HepG2 (cell line): Measurements from ENCODE around the gene SPSB2. TPM values are rescaled to one million over a fixed set of nuclear protein-coding genes. Genes with fewer than 3 reads are reported as not detected.

ENCODE experiments used
- ARHGAP35 ChIP-seq: sonication (generic); formaldehyde crosslinking; IDR thresholded peaks from 2 replicates; pipeline ENCODE4 v1.9.0; 2022; ENCODE audit warnings: mild to moderate bottlenecking, inconsistent platforms, moderate library complexity, missing genetic modification reagents, borderline replicate concordance
- ARID3A ChIP-seq: IDR thresholded peaks from 2 replicates; pipeline ENCODE4 v1.6.1; 2012; ENCODE audit warnings: low read depth, low read length, improper control_type of control experiment
- ASH2L ChIP-seq: fragments of 300-600, 200-600 bp; sonication (generic); IDR thresholded peaks from 2 replicates; pipeline ENCODE4 v1.7.0; 2017; ENCODE audit warnings: low read depth, mild to moderate bottlenecking, moderate library complexity, mixed read lengths, low read length; ENCODE audit not compliant: insufficient read length
- FOXO1 ChIP-seq: sonication (generic); formaldehyde crosslinking; IDR thresholded peaks from 2 replicates; pipeline ENCODE4 v1.4.0; 2020; ENCODE audit warnings: missing genetic modification reagents
- IRF9 ChIP-seq: sonication (generic); formaldehyde crosslinking; IDR thresholded peaks from 2 replicates; pipeline ENCODE4 v1.8.0; 2022; ENCODE audit warnings: missing genetic modification reagents, mild to moderate bottlenecking, borderline replicate concordance
- NFATC3 ChIP-seq: sonication (generic); formaldehyde crosslinking; IDR thresholded peaks from 2 replicates; pipeline ENCODE4 v1.5.1; 2020; ENCODE audit warnings: mild to moderate bottlenecking, missing genetic modification reagents
- RELA ChIP-seq: sonication (generic); formaldehyde crosslinking; IDR thresholded peaks from 2 replicates; pipeline ENCODE4 v1.4.0; 2020; ENCODE audit warnings: missing genetic modification reagents
- SMARCC2 ChIP-seq: fragments of 450-650 bp; IDR thresholded peaks from 2 replicates; pipeline ENCODE4 v1.6.1; 2017; ENCODE audit warnings: antibody characterized with exemption, mild to moderate bottlenecking
- SNAPC5 ChIP-seq: sonication (generic); formaldehyde crosslinking; IDR thresholded peaks from 2 replicates; pipeline ENCODE4 v1.8.1; 2023; ENCODE audit warnings: mild to moderate bottlenecking, missing genetic modification reagents, borderline replicate concordance
- TAF15 ChIP-seq: fragments of 200-400 bp; formaldehyde crosslinking; IDR thresholded peaks from one replicate; pipeline ENCODE4 v1.6.1; 2018; ENCODE audit warnings: mild to moderate bottlenecking, low read depth, low read length; ENCODE audit not compliant: poor library complexity, severe bottlenecking
- TARDBP ChIP-seq: sonication (generic); formaldehyde crosslinking; IDR thresholded peaks from 2 replicates; pipeline ENCODE4 v1.8.0; 2022; ENCODE audit warnings: mild to moderate bottlenecking, missing genetic modification reagents
- TRIM22 ChIP-seq: fragments of 450-650 bp; IDR thresholded peaks from 2 replicates; pipeline ENCODE4 v1.6.1; 2017
- ZBTB38 ChIP-seq: sonication (generic); formaldehyde crosslinking; IDR thresholded peaks from 2 replicates; pipeline ENCODE4 v1.5.1; 2020; ENCODE audit warnings: mild to moderate bottlenecking, missing genetic modification reagents
- ZFP36L1 ChIP-seq: sonication (generic); formaldehyde crosslinking; IDR thresholded peaks from 2 replicates; pipeline ENCODE4 v1.8.0; 2022; ENCODE audit warnings: mild to moderate bottlenecking, missing genetic modification reagents, moderate library complexity
- ZFYVE20 ChIP-seq: sonication (generic); formaldehyde crosslinking; IDR thresholded peaks from 2 replicates; pipeline ENCODE4 v1.8.0; 2023; ENCODE audit warnings: low read depth, mild to moderate bottlenecking, moderate library complexity, missing genetic modification reagents, borderline replicate concordance
- ZNF253 ChIP-seq: sonication (generic); formaldehyde crosslinking; IDR thresholded peaks from 2 replicates; pipeline ENCODE4 v1.8.0; 2022; ENCODE audit warnings: mild to moderate bottlenecking, missing genetic modification reagents, borderline replicate concordance
- ZNF335 ChIP-seq: sonication (generic); formaldehyde crosslinking; IDR thresholded peaks from 2 replicates; pipeline ENCODE4 v1.4.0; 2020; ENCODE audit warnings: missing genetic modification reagents
- ZNF652 ChIP-seq: IDR thresholded peaks from 2 replicates; pipeline ENCODE4 v1.6.1; 2016; ENCODE audit warnings: low read depth, borderline replicate concordance
- polyA plus RNA-seq, 8 experiments: library from polyadenylated mRNA; depleted of rRNA in 3 of 8; stranded (reverse) in 7 of 8; unstranded in 1 of 8; fragments of >200 nt; fragmentation: Illumina TruSeq in 4 of 8; extraction: Trizol in 4 of 8; gene quantifications; 2 replicates each; pipeline versions ENCODE4 v1.2.1 to v1.2.3, GENCODE V29; 2011 to 2016; ENCODE audit warnings: low read depth in 4 of 8, missing spikeins in 1 of 8, mixed read lengths in 1 of 8; ENCODE audit not compliant: insufficient read depth in 1 of 8
- total RNA-seq, 5 experiments: library from RNA; depleted of rRNA; stranded (reverse); fragments of >200 nt; fragmentation: Illumina TruSeq; extraction: Trizol; gene quantifications; 2 replicates each; pipeline ENCODE4 v1.2.3, GENCODE V29; 2016; ENCODE audit warnings: low read depth in 1 of 5
- TF ChIP-seq, protein P1 (sequence below): IDR thresholded peaks from 2 replicates; pipeline ENCODE4 v1.6.1; 2016; ENCODE audit warnings: low read depth, borderline replicate concordance
- TF ChIP-seq, protein P2 (sequence below): sonication (generic); formaldehyde crosslinking; IDR thresholded peaks from 2 replicates; pipeline ENCODE4 v1.4.0; 2020; ENCODE audit warnings: mild to moderate bottlenecking, missing genetic modification reagents, borderline replicate concordance

Gene SPSB2
- total and polyA plus RNA-seq, 2 of the 13 experiments (the other 11 are each of a cell fraction or from before 2014, with no cell fraction given): 2.0 to 6.2 TPM

DNA sequence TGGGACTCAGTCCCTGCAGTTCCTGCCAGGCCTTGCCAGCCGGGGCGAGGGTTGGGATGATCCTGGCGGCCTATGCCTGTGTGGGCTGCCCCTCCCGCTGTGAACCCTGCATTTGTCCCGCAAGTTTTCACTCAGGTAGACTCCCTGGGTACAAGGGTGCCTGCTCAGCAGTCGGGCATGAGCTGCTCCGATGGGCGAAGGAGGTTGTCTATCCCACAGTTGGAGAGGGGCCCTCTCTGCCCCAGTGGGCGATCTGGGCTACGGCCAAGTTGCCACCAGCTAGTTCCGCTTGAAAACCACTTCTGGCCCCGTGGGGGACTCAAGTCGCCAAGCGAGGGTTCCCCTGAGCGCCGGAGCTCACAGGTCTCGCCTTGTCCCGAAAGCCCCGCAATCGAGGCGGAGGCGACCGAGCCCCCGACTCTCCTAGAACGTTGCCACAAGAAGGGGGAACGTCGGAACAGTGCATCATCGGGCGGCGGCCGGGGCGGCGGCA, 6.1 kb downstream of the SPSB2 start (continued):
- no peak for TF ChIP-seq TAF15
- TF ChIP-seq NFATC3: no peak
- TF ChIP-seq ARID3A: no peak
- TF ChIP-seq IRF9: peak; percentile 7; the same call in 1 of the 2 replicates
- TF ChIP-seq ARHGAP35 (CRISPR knock-in tag): no peak
- no peak for TF ChIP-seq ZFP36L1 (CRISPR knock-in tag)
- no peak for TF ChIP-seq SNAPC5 (CRISPR knock-in tag)
- peak; percentile 32 for TF ChIP-seq ASH2L
- TF ChIP-seq RELA: no peak
- no peak; the same call in 1 of the 2 replicates for TF ChIP-seq ZNF335
- TF ChIP-seq ZNF652 (CRISPR knock-in tag): no peak
- TF ChIP-seq FOXO1 (CRISPR knock-in tag): no peak
- TF ChIP-seq ZFYVE20: no peak
- TF ChIP-seq ZNF253 (CRISPR knock-in tag): no peak
- TF ChIP-seq, protein P1, sequence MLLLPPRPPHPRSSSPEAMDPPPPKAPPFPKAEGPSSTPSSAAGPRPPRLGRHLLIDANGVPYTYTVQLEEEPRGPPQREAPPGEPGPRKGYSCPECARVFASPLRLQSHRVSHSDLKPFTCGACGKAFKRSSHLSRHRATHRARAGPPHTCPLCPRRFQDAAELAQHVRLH (CRISPR knock-in tag): no peak
- no peak for TF ChIP-seq TRIM22
- TF ChIP-seq, protein P2, sequence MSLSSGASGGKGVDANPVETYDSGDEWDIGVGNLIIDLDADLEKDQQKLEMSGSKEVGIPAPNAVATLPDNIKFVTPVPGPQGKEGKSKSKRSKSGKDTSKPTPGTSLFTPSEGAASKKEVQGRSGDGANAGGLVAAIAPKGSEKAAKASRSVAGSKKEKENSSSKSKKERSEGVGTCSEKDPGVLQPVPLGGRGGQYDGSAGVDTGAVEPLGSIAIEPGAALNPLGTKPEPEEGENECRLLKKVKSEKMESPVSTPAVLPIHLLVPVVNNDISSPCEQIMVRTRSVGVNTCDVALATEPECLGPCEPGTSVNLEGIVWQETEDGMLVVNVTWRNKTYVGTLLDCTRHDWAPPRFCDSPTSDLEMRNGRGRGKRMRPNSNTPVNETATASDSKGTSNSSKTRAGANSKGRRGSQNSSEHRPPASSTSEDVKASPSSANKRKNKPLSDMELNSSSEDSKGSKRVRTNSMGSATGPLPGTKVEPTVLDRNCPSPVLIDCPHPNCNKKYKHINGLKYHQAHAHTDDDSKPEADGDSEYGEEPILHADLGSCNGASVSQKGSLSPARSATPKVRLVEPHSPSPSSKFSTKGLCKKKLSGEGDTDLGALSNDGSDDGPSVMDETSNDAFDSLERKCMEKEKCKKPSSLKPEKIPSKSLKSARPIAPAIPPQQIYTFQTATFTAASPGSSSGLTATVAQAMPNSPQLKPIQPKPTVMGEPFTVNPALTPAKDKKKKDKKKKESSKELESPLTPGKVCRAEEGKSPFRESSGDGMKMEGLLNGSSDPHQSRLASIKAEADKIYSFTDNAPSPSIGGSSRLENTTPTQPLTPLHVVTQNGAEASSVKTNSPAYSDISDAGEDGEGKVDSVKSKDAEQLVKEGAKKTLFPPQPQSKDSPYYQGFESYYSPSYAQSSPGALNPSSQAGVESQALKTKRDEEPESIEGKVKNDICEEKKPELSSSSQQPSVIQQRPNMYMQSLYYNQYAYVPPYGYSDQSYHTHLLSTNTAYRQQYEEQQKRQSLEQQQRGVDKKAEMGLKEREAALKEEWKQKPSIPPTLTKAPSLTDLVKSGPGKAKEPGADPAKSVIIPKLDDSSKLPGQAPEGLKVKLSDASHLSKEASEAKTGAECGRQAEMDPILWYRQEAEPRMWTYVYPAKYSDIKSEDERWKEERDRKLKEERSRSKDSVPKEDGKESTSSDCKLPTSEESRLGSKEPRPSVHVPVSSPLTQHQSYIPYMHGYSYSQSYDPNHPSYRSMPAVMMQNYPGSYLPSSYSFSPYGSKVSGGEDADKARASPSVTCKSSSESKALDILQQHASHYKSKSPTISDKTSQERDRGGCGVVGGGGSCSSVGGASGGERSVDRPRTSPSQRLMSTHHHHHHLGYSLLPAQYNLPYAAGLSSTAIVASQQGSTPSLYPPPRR (CRISPR knock-in tag): no peak; the same call in 1 of the 2 replicates
- TF ChIP-seq TARDBP (CRISPR knock-in tag): no peak
- no peak for TF ChIP-seq SMARCC2
- no peak for TF ChIP-seq ZBTB38 (CRISPR knock-in tag)
